HL-60 (cell line): Measurements from ENCODE around the gene TPD52L1.

Experiments used
- DNase-seq, 2 experiments: peaks; one replicate each; pipeline ENCODE4 v3.0.0-alpha.2; 2010 to 2020; ENCODE audit warnings: low read depth in 1 of 2, low spot score in 1 of 2
- H3K27ac ChIP-seq: fragments of 250-450 bp; sonication (Bioruptor Pico); replicated peaks from 2 replicates; pipeline ENCODE4 v1.5.1; 2020; ENCODE audit warnings: mild to moderate bottlenecking, moderate library complexity
- H3K27me3 ChIP-seq: fragments of 250-450 bp; sonication (Bioruptor Pico); 2 replicates; pipeline ENCODE4 v1.5.1; 2021; ENCODE audit warnings: mild to moderate bottlenecking, moderate library complexity; ENCODE audit not compliant: insufficient read depth, poor library complexity, severe bottlenecking
- H3K4me3 ChIP-seq: replicated peaks from 2 replicates; pipeline ENCODE4 v1.5.1; 2011; ENCODE audit warnings: mild to moderate bottlenecking, control low read depth, low read length; ENCODE audit not compliant: insufficient read depth
- CTCF ChIP-seq: IDR thresholded peaks from one replicate; pipeline ENCODE4 v1.5.1; 2011; ENCODE audit warnings: low read length, control low read depth, inconsistent platforms; ENCODE audit not compliant: insufficient read depth
- GABPA ChIP-seq: IDR thresholded peaks from 2 replicates; pipeline ENCODE4 v1.6.1; 2012; ENCODE audit warnings: low read depth
- POLR2AphosphoS5 ChIP-seq: IDR thresholded peaks from 2 replicates; pipeline ENCODE4 v1.6.1; 2012; ENCODE audit warnings: low read depth
- REST ChIP-seq: IDR thresholded peaks from 2 replicates; pipeline ENCODE4 v1.6.1; 2012; ENCODE audit warnings: low read depth; ENCODE audit not compliant: insufficient replicate concordance
- SPI1 ChIP-seq: IDR thresholded peaks from 2 replicates; pipeline ENCODE4 v1.6.1; 2012; ENCODE audit warnings: low read depth, mild to moderate bottlenecking, borderline replicate concordance

Gene TPD52L1

GRCh38 chr6:125195526-125195925 lies 42.0 kb downstream of the TPD52L1 start:
- Histone ChIP-seq H3K27me3 (no peaks in the 10 kb centered on the region), H3K27ac (no peak overlapping the region), H3K4me3 (no peak overlapping the region)
- DNase-seq: no peak
- TF ChIP-seq CTCF (no peak), SPI1 (no peak), REST (no peak), POLR2AphosphoS5 (no peak), GABPA (no peak)

GRCh38 chr6:125196613-125197012 lies 43.0 kb downstream of the TPD52L1 start:
- DNase-seq: no peak
- Histone ChIP-seq H3K4me3 (no peak overlapping the region), H3K27me3 (peaks cover 2% of the 10 kb centered on the region), H3K27ac (no peak overlapping the region)
- no peak for TF ChIP-seq POLR2AphosphoS5
- no peak for TF ChIP-seq CTCF
- TF ChIP-seq REST: no peak
- no peak for TF ChIP-seq SPI1
- TF ChIP-seq GABPA: no peak

- DNase-seq: no peak
- H3K4me3 ChIP-seq: no peak overlapping the region
- H3K27ac ChIP-seq: no peak overlapping the region
- TF ChIP-seq GABPA (no peak), CTCF (no peak), REST (no peak)
- peaks cover 2% of the 10 kb centered on the region for H3K27me3 ChIP-seq
Measured at GRCh38 chr6:125197795-125198269, 44.3 kb downstream of the TPD52L1 start.
